EH (cell line): ENCODE data around the gene TMEM39B.
A peak's percentile ranks its signal among the peaks of the same experiment; 100 is the strongest.
"Not testable (repeated sequence)": the region's sequence is repeated elsewhere in the genome, so short reads cannot be mapped to it uniquely, and the experiment has no call there.

Experiments used
- DNase-seq: peaks from one replicate; pipeline ENCODE4 v3.0.0-alpha.2; 2015; ENCODE audit warnings: low read depth

The TMEM39B gene

GRCh38 chr1:32112806-32113375, 40.2 kb downstream of the TMEM39B start:
- DNase-seq = no peak

GRCh38 chr1:32113436-32113835, 40.7 kb downstream of the TMEM39B start:
- not testable (repeated sequence) for DNase-seq

GRCh38 chr1:32114420-32114819, 41.7 kb downstream of the TMEM39B start:
- DNase-seq = no peak

- DNase-seq = peak; percentile 44
Measured at GRCh38 chr1:32115496-32115895, 42.8 kb downstream of the TMEM39B start.

GRCh38 chr1:32116531-32116930, 43.8 kb downstream of the TMEM39B start:
- no peak for DNase-seq

GRCh38 chr1:32122151-32122550, 49.4 kb downstream of the TMEM39B start:
- DNase-seq = no peak

- not testable (repeated sequence) for DNase-seq
Measured at GRCh38 chr1:32123361-32123760, 50.6 kb downstream of the TMEM39B start.

GRCh38 chr1:32125313-32125712, 52.6 kb downstream of the TMEM39B start:
- DNase-seq = no peak

GRCh38 chr1:32126770-32127169, 54.0 kb downstream of the TMEM39B start:
- DNase-seq = no peak

- no peak for DNase-seq
Measured at GRCh38 chr1:32127409-32128198, 54.9 kb downstream of the TMEM39B start.

GRCh38 chr1:32128479-32128878, 55.7 kb downstream of the TMEM39B start:
- DNase-seq = no peak

GRCh38 chr1:32128964-32129363, 56.2 kb downstream of the TMEM39B start:
- DNase-seq = no peak

- DNase-seq = not testable (repeated sequence)
Measured at GRCh38 chr1:32133950-32134280, 61.2 kb downstream of the TMEM39B start.

GRCh38 chr1:32137111-32137510, 64.4 kb downstream of the TMEM39B start:
- no peak for DNase-seq

GRCh38 chr1:32138965-32139364, 66.2 kb downstream of the TMEM39B start:
- DNase-seq = peak; percentile 57

GRCh38 chr1:32142446-32143301, 69.9 kb downstream of the TMEM39B start:
- peak; percentile 85 for DNase-seq

GRCh38 chr1:32143302-32143695, 70.6 kb downstream of the TMEM39B start:
- not testable (repeated sequence) for DNase-seq

- DNase-seq = no peak
Measured at GRCh38 chr1:32144033-32144432, 71.3 kb downstream of the TMEM39B start.

GRCh38 chr1:32147799-32148198, 75.1 kb downstream of the TMEM39B start:
- not testable (repeated sequence) for DNase-seq

- peak; percentile 70 for DNase-seq
Measured at GRCh38 chr1:32150847-32151246, 78.1 kb downstream of the TMEM39B start.

GRCh38 chr1:32151319-32151787, 78.6 kb downstream of the TMEM39B start:
- peak; percentile 84 for DNase-seq
